ENCODE data around the gene CCDC150.
"Not testable (repeated sequence)": the region's sequence is repeated elsewhere in the genome, so short reads cannot be mapped to it uniquely, and the experiment has no call there.

Gene CCDC150

DNA sequence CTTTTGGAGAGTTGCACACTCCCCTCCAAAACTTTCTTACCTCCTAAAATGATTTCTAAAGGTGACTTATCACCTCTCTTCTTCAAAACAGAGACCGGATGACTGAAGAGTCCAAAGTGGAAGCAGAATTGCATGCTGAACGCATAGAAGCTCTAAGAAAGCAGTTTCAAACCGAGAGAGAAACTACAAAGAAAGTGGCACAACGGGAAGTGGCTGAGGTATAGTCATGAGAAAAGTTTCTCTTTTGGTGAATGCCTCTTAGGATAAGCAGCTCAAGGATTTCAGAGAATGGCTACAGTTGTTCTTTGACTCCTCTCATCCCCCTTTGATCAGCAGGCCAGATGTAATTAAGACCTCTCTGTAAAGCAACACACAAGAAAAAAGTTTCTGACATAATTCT, 86.4 kb downstream of the CCDC150 start:
- TF ChIP-seq, protein P1, sequence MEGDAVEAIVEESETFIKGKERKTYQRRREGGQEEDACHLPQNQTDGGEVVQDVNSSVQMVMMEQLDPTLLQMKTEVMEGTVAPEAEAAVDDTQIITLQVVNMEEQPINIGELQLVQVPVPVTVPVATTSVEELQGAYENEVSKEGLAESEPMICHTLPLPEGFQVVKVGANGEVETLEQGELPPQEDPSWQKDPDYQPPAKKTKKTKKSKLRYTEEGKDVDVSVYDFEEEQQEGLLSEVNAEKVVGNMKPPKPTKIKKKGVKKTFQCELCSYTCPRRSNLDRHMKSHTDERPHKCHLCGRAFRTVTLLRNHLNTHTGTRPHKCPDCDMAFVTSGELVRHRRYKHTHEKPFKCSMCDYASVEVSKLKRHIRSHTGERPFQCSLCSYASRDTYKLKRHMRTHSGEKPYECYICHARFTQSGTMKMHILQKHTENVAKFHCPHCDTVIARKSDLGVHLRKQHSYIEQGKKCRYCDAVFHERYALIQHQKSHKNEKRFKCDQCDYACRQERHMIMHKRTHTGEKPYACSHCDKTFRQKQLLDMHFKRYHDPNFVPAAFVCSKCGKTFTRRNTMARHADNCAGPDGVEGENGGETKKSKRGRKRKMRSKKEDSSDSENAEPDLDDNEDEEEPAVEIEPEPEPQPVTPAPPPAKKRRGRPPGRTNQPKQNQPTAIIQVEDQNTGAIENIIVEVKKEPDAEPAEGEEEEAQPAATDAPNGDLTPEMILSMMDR (IDR thresholded peaks at IDR 0.05): no peak
- no peaks in the 10 kb centered on the region for H3K27me3 ChIP-seq
- no peaks in the 10 kb centered on the region for H3K4me1 ChIP-seq (ENCODE audit: control insufficient read depth in 1 of 2, insufficient read depth in 1 of 2, low read depth in 1 of 2, low read length in 1 of 2)
- H3K9me3 ChIP-seq: no peaks in the 10 kb centered on the region
- no peak overlapping the region for H3K4me3 ChIP-seq (ENCODE audit: low read depth in 1 of 2, low read length in 1 of 2)
- no peaks in the 10 kb centered on the region for H3K36me3 ChIP-seq
- H3K27ac ChIP-seq: no peak overlapping the region

DNA sequence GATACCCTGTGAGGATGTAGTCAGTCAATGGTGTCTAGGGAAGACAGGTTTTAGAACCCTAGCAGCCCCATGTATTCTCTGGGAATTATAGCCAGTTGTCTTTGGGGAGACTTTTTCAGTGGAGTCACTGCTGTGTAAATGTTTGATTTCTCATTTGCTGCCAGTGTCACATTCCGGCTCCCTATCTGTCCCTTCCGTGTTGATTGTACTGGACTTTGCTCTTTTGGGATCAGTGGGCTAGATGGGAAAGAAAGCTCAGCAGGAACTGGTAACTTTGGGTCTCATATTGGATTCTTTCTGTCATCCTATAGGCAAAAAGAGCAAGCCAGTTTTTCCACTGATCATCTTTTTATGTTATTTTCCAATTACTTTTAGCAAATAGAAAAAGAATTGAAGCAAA, 89.9 kb downstream of the CCDC150 start:
- TF ChIP-seq, protein P1 (IDR thresholded peaks at IDR 0.05): no peak
- no peaks in the 10 kb centered on the region for H3K9me3 ChIP-seq
- no peaks in the 10 kb centered on the region for H3K4me1 ChIP-seq (ENCODE audit: control insufficient read depth in 1 of 2, insufficient read depth in 1 of 2, low read depth in 1 of 2, low read length in 1 of 2)
- no peaks in the 10 kb centered on the region for H3K27me3 ChIP-seq
- H3K36me3 ChIP-seq: no peaks in the 10 kb centered on the region
- H3K27ac ChIP-seq: no peak overlapping the region
- no peak overlapping the region for H3K4me3 ChIP-seq (ENCODE audit: low read depth in 1 of 2, low read length in 1 of 2)

DNA sequence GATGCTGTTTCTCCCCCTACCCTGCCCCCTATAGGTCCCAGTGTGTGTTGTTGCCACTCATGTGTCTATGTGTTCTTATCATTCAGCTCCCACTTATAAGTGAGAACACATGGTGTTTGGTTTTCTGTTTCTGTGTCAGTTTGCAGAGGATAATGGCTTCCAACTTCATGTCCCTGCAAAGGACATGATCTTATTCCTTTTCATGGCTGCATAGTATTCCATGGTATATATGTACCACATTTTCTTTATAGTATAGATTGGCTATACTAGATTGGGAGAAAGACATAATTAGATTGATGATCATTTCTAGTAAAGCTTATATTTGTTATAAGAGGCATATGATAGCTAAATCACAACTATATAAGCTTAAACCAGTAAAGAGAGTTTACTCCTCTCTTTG, 97.1 kb downstream of the CCDC150 start:
- H3K4me3 ChIP-seq (ENCODE audit: low read depth in 1 of 2, low read length in 1 of 2); H3K27ac ChIP-seq; H3K27me3 ChIP-seq; H3K36me3 ChIP-seq; H3K4me1 ChIP-seq (ENCODE audit: control insufficient read depth in 1 of 2, insufficient read depth in 1 of 2, low read depth in 1 of 2, low read length in 1 of 2); H3K9me3 ChIP-seq: not testable (repeated sequence)

DNA sequence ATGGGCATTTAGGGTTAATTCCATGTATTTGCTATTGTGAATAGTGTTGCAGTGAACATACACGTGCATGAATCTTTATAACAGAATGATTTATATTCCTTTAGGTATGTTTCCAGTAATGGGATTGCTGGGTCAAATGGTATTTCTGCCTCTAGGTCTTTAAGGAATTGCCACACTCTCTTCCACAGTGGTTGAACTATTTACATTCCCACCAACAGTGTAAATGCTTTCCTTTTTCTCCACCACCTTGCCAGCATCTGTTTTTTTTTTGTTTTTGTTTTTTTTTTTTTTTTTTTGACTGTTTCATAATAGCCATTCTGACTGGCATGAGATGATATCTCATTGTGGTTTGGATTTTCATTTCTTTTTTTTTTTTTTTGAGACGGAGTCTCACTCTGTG, 97.5 kb downstream of the CCDC150 start:
- Histone ChIP-seq H3K9me3 (no peaks in the 10 kb centered on the region), H3K36me3 (no peaks in the 10 kb centered on the region), H3K4me3 (ENCODE audit: low read depth in 1 of 2, low read length in 1 of 2) (no peak overlapping the region), H3K4me1 (ENCODE audit: control insufficient read depth in 1 of 2, insufficient read depth in 1 of 2, low read depth in 1 of 2, low read length in 1 of 2) (no peaks in the 10 kb centered on the region), H3K27ac (no peak overlapping the region), H3K27me3 (no peaks in the 10 kb centered on the region)
- TF ChIP-seq, protein P1 (IDR thresholded peaks at IDR 0.05): no peak

DNA sequence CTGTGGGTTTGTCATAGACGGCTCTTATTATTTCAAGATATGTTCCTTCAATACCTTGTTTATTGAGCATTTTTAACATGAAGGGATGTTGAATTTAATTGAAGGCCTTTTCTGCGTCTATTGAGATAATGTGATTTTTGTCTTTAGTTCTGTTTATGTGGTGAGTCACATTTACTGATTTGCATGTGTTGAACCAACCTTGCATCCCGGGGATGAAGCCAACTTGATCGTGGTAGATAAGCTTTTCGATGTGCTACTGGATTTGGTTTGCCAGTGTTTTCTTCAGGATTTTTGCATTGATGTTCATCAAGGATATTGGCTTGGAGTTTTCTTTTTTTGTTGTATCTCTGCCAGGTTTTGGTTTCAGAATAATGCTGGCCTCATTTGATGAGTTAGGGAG, 99.5 kb downstream of the CCDC150 start:
- Histone ChIP-seq H3K4me1 (ENCODE audit: control insufficient read depth in 1 of 2, insufficient read depth in 1 of 2, low read depth in 1 of 2, low read length in 1 of 2) (no peaks in the 10 kb centered on the region), H3K27me3 (no peaks in the 10 kb centered on the region), H3K27ac (no peak overlapping the region), H3K9me3 (no peaks in the 10 kb centered on the region), H3K36me3 (no peaks in the 10 kb centered on the region), H3K4me3 (ENCODE audit: low read depth in 1 of 2, low read length in 1 of 2) (no peak overlapping the region)
- TF ChIP-seq, protein P1 (IDR thresholded peaks at IDR 0.05): no peak

DNA sequence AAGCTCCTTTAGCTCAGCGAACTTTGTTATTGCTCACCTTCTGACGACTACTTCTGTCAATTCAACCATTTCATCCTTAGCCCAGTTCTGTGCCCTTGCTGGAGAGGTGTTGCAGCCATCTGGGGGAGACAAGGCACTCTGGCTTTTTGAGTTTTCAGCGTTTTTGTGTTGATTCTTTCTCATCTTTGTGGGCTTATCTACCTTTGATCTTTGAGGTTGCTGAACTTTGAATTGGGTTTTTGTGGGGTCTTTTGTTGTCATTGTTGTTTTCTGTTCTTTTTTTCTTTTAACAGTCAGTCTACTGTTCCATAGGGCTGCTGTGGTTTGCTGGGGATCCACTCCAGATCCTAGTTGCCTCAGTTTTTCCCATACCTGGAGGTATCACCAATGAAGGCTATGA, 102.7 kb downstream of the CCDC150 start:
- Histone ChIP-seq H3K36me3 (no peaks in the 10 kb centered on the region), H3K27me3 (no peaks in the 10 kb centered on the region), H3K27ac (no peak overlapping the region), H3K9me3 (no peaks in the 10 kb centered on the region), H3K4me3 (ENCODE audit: low read depth in 1 of 2, low read length in 1 of 2) (no peak overlapping the region), H3K4me1 (ENCODE audit: control insufficient read depth in 1 of 2, insufficient read depth in 1 of 2, low read depth in 1 of 2, low read length in 1 of 2) (no peaks in the 10 kb centered on the region)
- TF ChIP-seq, protein P1 (IDR thresholded peaks at IDR 0.05): no peak

Data from neutrophil (primary cell).